ENCODE results near the gene YIPF5.

DNA sequence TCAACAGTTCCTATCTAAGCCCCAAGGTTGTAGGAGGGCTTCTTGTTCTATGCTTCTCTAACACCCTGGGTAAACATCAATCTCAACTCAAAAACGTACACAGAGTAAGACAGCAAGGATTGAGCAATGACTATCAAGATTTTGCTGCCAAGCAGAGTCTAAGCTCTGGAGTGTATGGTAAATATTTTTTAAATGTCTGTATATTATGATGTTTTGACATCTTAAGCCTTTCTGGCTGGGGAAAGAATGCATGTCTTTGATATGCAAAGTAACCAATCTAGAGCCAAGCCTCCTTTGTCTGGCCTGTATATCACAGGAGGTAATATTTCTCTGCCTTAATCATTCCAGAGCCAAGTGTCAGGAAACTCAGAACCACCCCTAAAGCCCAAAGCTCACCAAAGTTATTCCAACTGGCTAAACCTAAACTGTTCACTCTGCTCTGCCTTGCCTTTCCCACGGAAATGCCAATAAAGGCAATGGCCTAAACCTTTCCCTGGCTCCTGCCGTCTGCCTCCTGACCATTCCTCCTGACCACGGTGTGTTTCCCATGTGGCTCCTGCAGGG is 45.2 kb downstream of the YIPF5 start:
- TF ChIP-seq RARB (CRISPR knock-in tag; IDR thresholded peaks at IDR 0.05) = no peak
- TF ChIP-seq ZFP30 (CRISPR knock-in tag; IDR thresholded peaks at IDR 0.05) = no peak
- TF ChIP-seq, protein P1, sequence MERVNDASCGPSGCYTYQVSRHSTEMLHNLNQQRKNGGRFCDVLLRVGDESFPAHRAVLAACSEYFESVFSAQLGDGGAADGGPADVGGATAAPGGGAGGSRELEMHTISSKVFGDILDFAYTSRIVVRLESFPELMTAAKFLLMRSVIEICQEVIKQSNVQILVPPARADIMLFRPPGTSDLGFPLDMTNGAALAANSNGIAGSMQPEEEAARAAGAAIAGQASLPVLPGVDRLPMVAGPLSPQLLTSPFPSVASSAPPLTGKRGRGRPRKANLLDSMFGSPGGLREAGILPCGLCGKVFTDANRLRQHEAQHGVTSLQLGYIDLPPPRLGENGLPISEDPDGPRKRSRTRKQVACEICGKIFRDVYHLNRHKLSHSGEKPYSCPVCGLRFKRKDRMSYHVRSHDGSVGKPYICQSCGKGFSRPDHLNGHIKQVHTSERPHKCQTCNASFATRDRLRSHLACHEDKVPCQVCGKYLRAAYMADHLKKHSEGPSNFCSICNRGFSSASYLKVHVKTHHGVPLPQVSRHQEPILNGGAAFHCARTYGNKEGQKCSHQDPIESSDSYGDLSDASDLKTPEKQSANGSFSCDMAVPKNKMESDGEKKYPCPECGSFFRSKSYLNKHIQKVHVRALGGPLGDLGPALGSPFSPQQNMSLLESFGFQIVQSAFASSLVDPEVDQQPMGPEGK (CRISPR knock-in tag; IDR thresholded peaks at IDR 0.05; ENCODE audit: borderline replicate concordance) = no peak
- TF ChIP-seq ZC3H10 (CRISPR knock-in tag; IDR thresholded peaks at IDR 0.05) = no peak
- TF ChIP-seq, protein P2, sequence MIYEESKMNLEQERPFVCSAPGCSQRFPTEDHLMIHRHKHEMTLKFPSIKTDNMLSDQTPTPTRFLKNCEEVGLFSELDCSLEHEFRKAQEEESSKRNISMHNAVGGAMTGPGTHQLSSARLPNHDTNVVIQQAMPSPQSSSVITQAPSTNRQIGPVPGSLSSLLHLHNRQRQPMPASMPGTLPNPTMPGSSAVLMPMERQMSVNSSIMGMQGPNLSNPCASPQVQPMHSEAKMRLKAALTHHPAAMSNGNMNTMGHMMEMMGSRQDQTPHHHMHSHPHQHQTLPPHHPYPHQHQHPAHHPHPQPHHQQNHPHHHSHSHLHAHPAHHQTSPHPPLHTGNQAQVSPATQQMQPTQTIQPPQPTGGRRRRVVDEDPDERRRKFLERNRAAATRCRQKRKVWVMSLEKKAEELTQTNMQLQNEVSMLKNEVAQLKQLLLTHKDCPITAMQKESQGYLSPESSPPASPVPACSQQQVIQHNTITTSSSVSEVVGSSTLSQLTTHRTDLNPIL (CRISPR knock-in tag; IDR thresholded peaks at IDR 0.05; ENCODE audit: low read depth) = no peak
